Measurements from ENCODE around the gene KLC3.

The KLC3 gene

GRCh38 chr19:45380107-45380506 is 39.6 kb downstream of the KLC3 start:
- no peak for DNase-seq

- no peak for DNase-seq
Observed at GRCh38 chr19:45382426-45382825, 41.9 kb downstream of the KLC3 start.

GRCh38 chr19:45385392-45386221 is 45.1 kb downstream of the KLC3 start:
- DNase-seq: no peak

GRCh38 chr19:45391346-45391745 is 50.8 kb downstream of the KLC3 start:
- no peak for DNase-seq

- DNase-seq: no peak
Observed at GRCh38 chr19:45391871-45392665, 51.5 kb downstream of the KLC3 start.

- DNase-seq: no peak
Observed at GRCh38 chr19:45395821-45396617, 55.5 kb downstream of the KLC3 start.

- DNase-seq: no peak
Observed at GRCh38 chr19:45400192-45400591, 59.6 kb downstream of the KLC3 start.
